GM23338 (cell line): ENCODE data around the gene MBD6.
"Not testable (repeated sequence)": the region's sequence is repeated elsewhere in the genome, so short reads cannot be mapped to it uniquely, and the experiment has no call there.

Source experiments
- EZH2 ChIP-seq: fragments of 200-600 bp; sonication (generic); IDR thresholded peaks from one replicate; pipeline ENCODE4 v1.8.0; 2017; ENCODE audit warnings: antibody characterized with exemption, mild to moderate bottlenecking, low read depth; ENCODE audit not compliant: unreplicated experiment
- JUNB ChIP-seq: IDR thresholded peaks from one replicate; pipeline ENCODE4 v1.6.1; 2016; ENCODE audit warnings: antibody characterized with exemption; ENCODE audit not compliant: unreplicated experiment
- POLR2AphosphoS5 ChIP-seq: IDR thresholded peaks from 2 replicates; pipeline ENCODE4 v1.6.1; 2016; ENCODE audit warnings: antibody characterized with exemption, low read depth
- STAT1 ChIP-seq: IDR thresholded peaks from one replicate; pipeline ENCODE4 v1.6.1; 2016; ENCODE audit warnings: antibody characterized with exemption; ENCODE audit not compliant: unreplicated experiment
- TF ChIP-seq, protein P1 (sequence below), 2 experiments: fragments of 200-600 bp in 1 of 2; sonication (generic) in 1 of 2; conservative IDR thresholded peaks; 2 replicates each; pipeline versions ENCODE4 v1.5.1 to v1.6.1; 2016 to 2017; ENCODE audit warnings: antibody characterized with exemption in 2 of 2, low read depth in 2 of 2, mild to moderate bottlenecking in 2 of 2, moderate library complexity in 1 of 2
- TF ChIP-seq, protein P2 (sequence below): IDR thresholded peaks from one replicate; pipeline ENCODE4 v1.6.1; 2018; ENCODE audit warnings: antibody characterized with exemption; ENCODE audit not compliant: unreplicated experiment

DNA sequence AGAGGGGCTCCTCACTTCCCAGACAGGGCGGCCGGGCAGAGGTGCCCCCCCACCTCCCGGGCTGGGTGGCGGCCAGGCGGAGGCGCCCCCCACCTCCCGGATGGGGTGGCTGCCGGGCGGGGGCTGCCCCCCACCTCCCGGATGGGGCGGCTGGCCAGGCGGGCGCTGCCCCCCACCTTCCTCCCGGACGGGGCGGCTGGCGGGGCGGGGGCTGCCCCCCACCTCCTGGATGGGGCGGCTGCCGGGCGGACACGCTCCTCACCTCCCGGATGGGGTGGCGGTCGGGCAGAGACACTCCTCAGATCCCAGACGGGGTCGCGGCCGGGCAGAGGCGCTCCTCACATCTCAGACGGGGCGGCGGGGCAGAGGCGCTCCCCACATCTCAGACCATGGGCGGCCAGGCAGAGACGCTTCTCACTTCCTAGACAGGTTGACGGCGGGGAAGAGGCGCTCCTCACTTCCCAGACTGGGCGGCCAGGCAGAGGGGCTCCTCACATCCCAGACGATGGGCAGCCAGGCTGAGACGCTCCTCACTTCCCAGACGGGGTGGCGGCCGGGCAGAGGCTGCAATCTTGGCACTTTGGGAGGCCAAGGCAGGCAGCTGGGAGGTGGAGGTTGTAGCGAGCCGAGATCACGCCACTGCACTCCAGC is 27.4 kb upstream of the MBD6 start:
- not testable (repeated sequence) for TF ChIP-seq POLR2AphosphoS5, EZH2, STAT1, JUNB
- TF ChIP-seq, protein P1, sequence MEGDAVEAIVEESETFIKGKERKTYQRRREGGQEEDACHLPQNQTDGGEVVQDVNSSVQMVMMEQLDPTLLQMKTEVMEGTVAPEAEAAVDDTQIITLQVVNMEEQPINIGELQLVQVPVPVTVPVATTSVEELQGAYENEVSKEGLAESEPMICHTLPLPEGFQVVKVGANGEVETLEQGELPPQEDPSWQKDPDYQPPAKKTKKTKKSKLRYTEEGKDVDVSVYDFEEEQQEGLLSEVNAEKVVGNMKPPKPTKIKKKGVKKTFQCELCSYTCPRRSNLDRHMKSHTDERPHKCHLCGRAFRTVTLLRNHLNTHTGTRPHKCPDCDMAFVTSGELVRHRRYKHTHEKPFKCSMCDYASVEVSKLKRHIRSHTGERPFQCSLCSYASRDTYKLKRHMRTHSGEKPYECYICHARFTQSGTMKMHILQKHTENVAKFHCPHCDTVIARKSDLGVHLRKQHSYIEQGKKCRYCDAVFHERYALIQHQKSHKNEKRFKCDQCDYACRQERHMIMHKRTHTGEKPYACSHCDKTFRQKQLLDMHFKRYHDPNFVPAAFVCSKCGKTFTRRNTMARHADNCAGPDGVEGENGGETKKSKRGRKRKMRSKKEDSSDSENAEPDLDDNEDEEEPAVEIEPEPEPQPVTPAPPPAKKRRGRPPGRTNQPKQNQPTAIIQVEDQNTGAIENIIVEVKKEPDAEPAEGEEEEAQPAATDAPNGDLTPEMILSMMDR (conservative IDR thresholded peaks at IDR 0.05; ENCODE audit: low read depth in 2 of 2), result not testable (repeated sequence)
- TF ChIP-seq, protein P2, sequence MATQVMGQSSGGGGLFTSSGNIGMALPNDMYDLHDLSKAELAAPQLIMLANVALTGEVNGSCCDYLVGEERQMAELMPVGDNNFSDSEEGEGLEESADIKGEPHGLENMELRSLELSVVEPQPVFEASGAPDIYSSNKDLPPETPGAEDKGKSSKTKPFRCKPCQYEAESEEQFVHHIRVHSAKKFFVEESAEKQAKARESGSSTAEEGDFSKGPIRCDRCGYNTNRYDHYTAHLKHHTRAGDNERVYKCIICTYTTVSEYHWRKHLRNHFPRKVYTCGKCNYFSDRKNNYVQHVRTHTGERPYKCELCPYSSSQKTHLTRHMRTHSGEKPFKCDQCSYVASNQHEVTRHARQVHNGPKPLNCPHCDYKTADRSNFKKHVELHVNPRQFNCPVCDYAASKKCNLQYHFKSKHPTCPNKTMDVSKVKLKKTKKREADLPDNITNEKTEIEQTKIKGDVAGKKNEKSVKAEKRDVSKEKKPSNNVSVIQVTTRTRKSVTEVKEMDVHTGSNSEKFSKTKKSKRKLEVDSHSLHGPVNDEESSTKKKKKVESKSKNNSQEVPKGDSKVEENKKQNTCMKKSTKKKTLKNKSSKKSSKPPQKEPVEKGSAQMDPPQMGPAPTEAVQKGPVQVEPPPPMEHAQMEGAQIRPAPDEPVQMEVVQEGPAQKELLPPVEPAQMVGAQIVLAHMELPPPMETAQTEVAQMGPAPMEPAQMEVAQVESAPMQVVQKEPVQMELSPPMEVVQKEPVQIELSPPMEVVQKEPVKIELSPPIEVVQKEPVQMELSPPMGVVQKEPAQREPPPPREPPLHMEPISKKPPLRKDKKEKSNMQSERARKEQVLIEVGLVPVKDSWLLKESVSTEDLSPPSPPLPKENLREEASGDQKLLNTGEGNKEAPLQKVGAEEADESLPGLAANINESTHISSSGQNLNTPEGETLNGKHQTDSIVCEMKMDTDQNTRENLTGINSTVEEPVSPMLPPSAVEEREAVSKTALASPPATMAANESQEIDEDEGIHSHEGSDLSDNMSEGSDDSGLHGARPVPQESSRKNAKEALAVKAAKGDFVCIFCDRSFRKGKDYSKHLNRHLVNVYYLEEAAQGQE, result not testable (repeated sequence)
